ENCODE measurements around the gene PCDHGA9. TPM values are rescaled to one million over a fixed set of nuclear protein-coding genes. Genes with fewer than 3 reads are reported as not detected.
"Not testable (repeated sequence)": the region's sequence is repeated elsewhere in the genome, so short reads cannot be mapped to it uniquely, and the experiment has no call there.

PCDHGA9 gene
- total and polyA plus RNA-seq, 2 donors, result 0.66 to 0.75 TPM

DNA sequence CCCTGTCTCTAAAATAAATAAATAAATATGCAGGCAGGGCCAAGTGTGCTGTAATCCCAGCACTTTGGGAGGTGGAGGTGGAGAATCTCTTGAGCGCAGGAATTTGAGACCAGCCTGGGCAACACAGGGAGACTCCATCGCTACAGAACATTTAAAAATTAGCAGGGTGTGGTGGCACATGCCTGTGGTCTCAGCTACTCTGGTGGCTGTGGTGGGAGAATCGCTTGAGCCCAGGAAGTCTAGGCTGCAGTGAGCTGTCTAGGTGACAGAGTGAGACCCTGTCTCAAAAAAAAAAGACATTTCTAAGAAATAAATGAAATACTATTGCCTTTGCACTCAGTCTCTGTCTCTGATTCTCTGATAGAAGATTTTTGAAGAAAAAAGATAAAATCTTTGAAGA is 9.0 kb downstream of the PCDHGA9 start:
- WGBS, result 71% methylated on average over 3 of the region's 3 CpGs
- DNase-seq (ENCODE audit: low read depth in 6 of 9, low spot score in 9 of 9), result no peak
- H3K27ac ChIP-seq (ENCODE audit: low read depth in 1 of 2, low read length in 1 of 2), result no peak overlapping the region
- H3K36me3 ChIP-seq (ENCODE audit: control insufficient read depth in 2 of 2, insufficient read depth in 2 of 2, low read length in 1 of 2), result no peaks in the 10 kb centered on the region
- peaks cover 0 to 4% of the 10 kb centered on the region in 2 donors for H3K4me1 ChIP-seq (ENCODE audit: control insufficient read depth in 2 of 2, insufficient read depth in 2 of 2, low read length in 2 of 2)
- no peak overlapping the region for H3K4me3 ChIP-seq (ENCODE audit: low read length in 2 of 2)
- peaks cover 13 to 34% of the 10 kb centered on the region in 2 donors for H3K9me3 ChIP-seq (ENCODE audit: control insufficient read depth in 2 of 2, insufficient read depth in 1 of 2, low read length in 1 of 2)
- H3K27me3 ChIP-seq (ENCODE audit: control insufficient read depth in 2 of 2, insufficient read depth in 1 of 2, low read length in 1 of 2), result peaks cover 38 to 89% of the 10 kb centered on the region in 2 donors

DNA sequence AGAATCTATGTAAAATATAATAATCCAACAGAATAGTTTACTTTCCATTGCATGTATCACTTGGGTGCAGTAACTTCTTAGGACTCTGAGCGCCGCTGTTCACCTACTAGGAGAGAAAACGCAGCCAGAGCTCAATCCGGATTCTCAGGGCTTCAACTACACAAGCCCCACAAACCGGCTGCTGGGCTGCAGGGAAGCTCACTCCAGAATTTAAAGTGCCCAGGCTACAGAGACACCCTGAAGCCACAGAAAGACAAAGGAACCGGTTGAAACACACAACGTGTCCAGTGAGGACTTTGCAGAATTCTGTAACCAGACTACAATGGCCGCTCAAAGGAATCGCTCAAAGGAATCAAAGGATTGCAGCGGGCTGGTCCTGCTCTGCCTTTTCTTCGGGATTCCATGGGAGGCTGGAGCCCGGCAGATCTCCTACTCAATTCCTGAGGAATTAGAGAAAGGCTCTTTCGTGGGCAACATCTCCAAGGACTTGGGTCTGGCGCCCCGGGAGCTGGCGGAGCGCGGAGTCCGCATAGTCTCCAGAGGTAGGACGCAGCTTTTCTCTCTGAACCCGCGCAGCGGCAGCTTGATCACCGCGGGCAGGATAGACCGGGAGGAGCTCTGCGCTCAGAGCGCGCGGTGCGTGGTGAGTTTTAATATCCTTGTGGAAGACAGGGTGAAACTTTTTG is 10.4 kb downstream of the PCDHGA9 start, which contains the start of gene PCDHGA10:
Gene PCDHGA10, plus strand, starts transcription at position 134 of the 686 bp plus-strand sequence. Its CDS starts 189 bp downstream, at position 323.
- Histone ChIP-seq H3K4me1 (ENCODE audit: control insufficient read depth in 2 of 2, insufficient read depth in 2 of 2, low read length in 2 of 2) (peaks cover 0 to 4% of the 10 kb centered on the region in 2 donors), H3K9me3 (ENCODE audit: control insufficient read depth in 2 of 2, insufficient read depth in 1 of 2, low read length in 1 of 2) (peaks cover 13 to 30% of the 10 kb centered on the region in 2 donors), H3K4me3 (ENCODE audit: low read length in 2 of 2) (peak within 1 kb of the TSS; percentile 29 to 39), H3K27me3 (ENCODE audit: control insufficient read depth in 2 of 2, insufficient read depth in 1 of 2, low read length in 1 of 2) (peaks cover 44 to 94% of the 10 kb centered on the region in 2 donors), H3K36me3 (ENCODE audit: control insufficient read depth in 2 of 2, insufficient read depth in 2 of 2, low read length in 1 of 2) (no peaks in the 10 kb centered on the region), H3K27ac (ENCODE audit: low read depth in 1 of 2, low read length in 1 of 2) (no peak within 1 kb of the TSS)
- 12% methylated on average over 31 of the region's 31 CpGs for WGBS
- peak in 3 of 9 donors; percentile 32 to 67 (median 55) for DNase-seq (ENCODE audit: low read depth in 6 of 9, low spot score in 9 of 9)

GRCh38 chr5:141413540-141414069 is 11.0 kb downstream of the PCDHGA9 start:
- no peak for DNase-seq (ENCODE audit: low read depth in 6 of 9, low spot score in 9 of 9)
- peaks cover 14 to 29% of the 10 kb centered on the region in 2 donors for H3K9me3 ChIP-seq (ENCODE audit: control insufficient read depth in 2 of 2, insufficient read depth in 1 of 2, low read length in 1 of 2)
- H3K4me3 ChIP-seq (ENCODE audit: low read length in 2 of 2), result peak overlapping the region; percentile 29 to 32
- no peaks in the 10 kb centered on the region for H3K36me3 ChIP-seq (ENCODE audit: control insufficient read depth in 2 of 2, insufficient read depth in 2 of 2, low read length in 1 of 2)
- H3K27ac ChIP-seq (ENCODE audit: low read depth in 1 of 2, low read length in 1 of 2), result no peak overlapping the region
- 16% methylated on average over 25 of the region's 25 CpGs for WGBS
- peaks cover 0 to 4% of the 10 kb centered on the region in 2 donors for H3K4me1 ChIP-seq (ENCODE audit: control insufficient read depth in 2 of 2, insufficient read depth in 2 of 2, low read length in 2 of 2)
- peaks cover 50 to 94% of the 10 kb centered on the region in 2 donors for H3K27me3 ChIP-seq (ENCODE audit: control insufficient read depth in 2 of 2, insufficient read depth in 1 of 2, low read length in 1 of 2)

DNA sequence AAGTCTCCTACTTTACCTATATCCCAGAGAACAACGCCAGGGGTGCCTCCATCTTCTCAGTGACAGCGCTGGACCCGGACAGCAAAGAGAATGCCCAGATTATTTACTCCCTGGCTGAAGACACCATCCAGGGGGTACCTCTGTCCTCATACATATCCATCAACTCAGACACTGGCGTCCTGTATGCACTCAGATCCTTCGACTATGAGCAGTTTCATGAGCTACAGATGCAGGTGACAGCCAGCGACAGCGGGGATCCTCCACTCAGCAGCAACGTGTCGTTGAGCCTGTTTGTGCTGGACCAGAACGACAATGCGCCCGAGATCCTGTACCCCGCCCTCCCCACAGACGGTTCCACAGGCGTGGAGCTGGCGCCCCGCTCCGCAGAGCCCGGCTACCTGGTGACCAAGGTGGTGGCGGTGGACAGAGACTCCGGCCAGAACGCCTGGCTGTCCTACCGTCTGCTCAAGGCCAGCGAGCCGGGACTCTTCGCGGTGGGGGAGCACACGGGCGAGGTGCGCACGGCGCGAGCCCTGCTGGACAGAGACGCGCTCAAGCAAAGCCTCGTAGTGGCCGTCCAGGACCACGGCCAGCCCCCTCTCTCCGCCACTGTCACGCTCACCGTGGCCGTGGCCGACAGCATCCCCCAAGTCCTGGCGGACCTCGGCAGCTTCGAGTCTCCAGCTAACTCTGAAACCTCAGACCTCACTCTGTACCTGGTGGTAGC is 12.1 kb downstream of the PCDHGA9 start:
- WGBS, result 33% methylated on average over 46 of the region's 46 CpGs
- Histone ChIP-seq H3K9me3 (ENCODE audit: control insufficient read depth in 2 of 2, insufficient read depth in 1 of 2, low read length in 1 of 2) (peaks cover 14 to 31% of the 10 kb centered on the region in 2 donors), H3K27me3 (ENCODE audit: control insufficient read depth in 2 of 2, insufficient read depth in 1 of 2, low read length in 1 of 2) (peaks cover 52 to 94% of the 10 kb centered on the region in 2 donors)
- not testable (repeated sequence) for H3K4me3 ChIP-seq (ENCODE audit: low read length in 2 of 2); H3K4me1 ChIP-seq (ENCODE audit: control insufficient read depth in 2 of 2, insufficient read depth in 2 of 2, low read length in 2 of 2); H3K27ac ChIP-seq (ENCODE audit: low read depth in 1 of 2, low read length in 1 of 2); H3K36me3 ChIP-seq (ENCODE audit: control insufficient read depth in 2 of 2, insufficient read depth in 2 of 2, low read length in 1 of 2); DNase-seq (ENCODE audit: low read depth in 6 of 9, low spot score in 9 of 9)

DNA sequence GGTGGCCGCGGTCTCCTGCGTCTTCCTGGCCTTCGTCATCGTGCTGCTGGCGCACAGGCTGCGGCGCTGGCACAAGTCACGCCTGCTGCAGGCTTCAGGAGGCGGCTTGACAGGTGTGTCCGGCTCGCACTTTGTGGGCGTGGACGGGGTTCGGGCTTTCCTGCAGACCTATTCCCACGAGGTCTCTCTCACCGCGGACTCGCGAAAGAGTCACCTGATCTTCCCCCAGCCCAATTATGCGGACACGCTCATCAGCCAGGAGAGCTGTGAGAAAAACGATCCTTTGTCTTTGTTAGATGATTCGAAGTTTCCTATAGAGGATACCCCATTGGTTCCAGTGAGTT is 12.7 kb downstream of the PCDHGA9 start:
- H3K36me3 ChIP-seq (ENCODE audit: control insufficient read depth in 2 of 2, insufficient read depth in 2 of 2, low read length in 1 of 2); H3K4me1 ChIP-seq (ENCODE audit: control insufficient read depth in 2 of 2, insufficient read depth in 2 of 2, low read length in 2 of 2); DNase-seq (ENCODE audit: low read depth in 6 of 9, low spot score in 9 of 9); H3K27ac ChIP-seq (ENCODE audit: low read depth in 1 of 2, low read length in 1 of 2); H3K4me3 ChIP-seq (ENCODE audit: low read length in 2 of 2): not testable (repeated sequence)
- Histone ChIP-seq H3K27me3 (ENCODE audit: control insufficient read depth in 2 of 2, insufficient read depth in 1 of 2, low read length in 1 of 2) (peaks cover 48 to 94% of the 10 kb centered on the region in 2 donors), H3K9me3 (ENCODE audit: control insufficient read depth in 2 of 2, insufficient read depth in 1 of 2, low read length in 1 of 2) (peaks cover 12 to 27% of the 10 kb centered on the region in 2 donors)
- 28% methylated on average over 24 of the region's 24 CpGs for WGBS

DNA sequence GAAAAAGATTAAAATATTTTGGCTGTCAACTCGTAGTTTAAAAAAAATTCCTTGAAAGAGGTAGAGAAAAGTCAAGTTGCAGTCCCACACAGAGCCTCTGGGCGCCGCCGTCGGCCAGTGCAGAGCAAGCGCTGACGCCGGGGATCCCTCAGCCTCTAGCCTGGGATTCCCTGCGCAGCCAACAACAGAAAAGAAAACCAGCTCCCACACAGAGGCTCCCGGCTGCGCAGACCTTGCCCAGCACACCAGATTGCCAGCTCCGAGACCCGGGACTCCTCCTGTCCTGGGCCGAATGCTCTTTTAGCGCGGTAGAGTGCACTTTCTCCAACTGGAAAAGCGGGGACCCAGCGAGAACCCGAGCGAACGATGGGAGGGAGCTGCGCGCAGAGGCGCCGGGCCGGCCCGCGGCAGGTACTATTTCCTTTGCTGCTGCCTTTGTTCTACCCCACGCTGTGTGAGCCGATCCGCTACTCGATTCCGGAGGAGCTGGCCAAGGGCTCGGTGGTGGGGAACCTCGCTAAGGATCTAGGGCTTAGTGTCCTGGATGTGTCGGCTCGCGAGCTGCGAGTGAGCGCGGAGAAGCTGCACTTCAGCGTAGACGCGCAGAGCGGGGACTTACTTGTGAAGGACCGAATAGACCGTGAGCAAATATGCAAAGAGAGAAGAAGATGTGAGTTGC is 15.1 kb downstream of the PCDHGA9 start, which contains the start of gene PCDHGB7:
Gene PCDHGB7, plus strand, starts transcription at position 184 of the 679 bp plus-strand sequence. Its CDS starts 183 bp downstream, at position 367.
- Histone ChIP-seq H3K27me3 (ENCODE audit: control insufficient read depth in 2 of 2, insufficient read depth in 1 of 2, low read length in 1 of 2) (peaks cover 61 to 100% of the 10 kb centered on the region in 2 donors), H3K9me3 (ENCODE audit: control insufficient read depth in 2 of 2, insufficient read depth in 1 of 2, low read length in 1 of 2) (peaks cover 18 to 37% of the 10 kb centered on the region in 2 donors), H3K4me3 (ENCODE audit: low read length in 2 of 2) (peak within 1 kb of the TSS; percentile 20 to 29), H3K4me1 (ENCODE audit: control insufficient read depth in 2 of 2, insufficient read depth in 2 of 2, low read length in 2 of 2) (peaks cover 0 to 10% of the 10 kb centered on the region in 2 donors)
- not testable (repeated sequence) for H3K27ac ChIP-seq (ENCODE audit: low read depth in 1 of 2, low read length in 1 of 2); H3K36me3 ChIP-seq (ENCODE audit: control insufficient read depth in 2 of 2, insufficient read depth in 2 of 2, low read length in 1 of 2)
- WGBS, result 6% methylated on average over 47 of the region's 47 CpGs
- peak in 6 of 9 donors; percentile 19 to 69 (median 34) for DNase-seq (ENCODE audit: low read depth in 6 of 9, low spot score in 9 of 9)

DNA sequence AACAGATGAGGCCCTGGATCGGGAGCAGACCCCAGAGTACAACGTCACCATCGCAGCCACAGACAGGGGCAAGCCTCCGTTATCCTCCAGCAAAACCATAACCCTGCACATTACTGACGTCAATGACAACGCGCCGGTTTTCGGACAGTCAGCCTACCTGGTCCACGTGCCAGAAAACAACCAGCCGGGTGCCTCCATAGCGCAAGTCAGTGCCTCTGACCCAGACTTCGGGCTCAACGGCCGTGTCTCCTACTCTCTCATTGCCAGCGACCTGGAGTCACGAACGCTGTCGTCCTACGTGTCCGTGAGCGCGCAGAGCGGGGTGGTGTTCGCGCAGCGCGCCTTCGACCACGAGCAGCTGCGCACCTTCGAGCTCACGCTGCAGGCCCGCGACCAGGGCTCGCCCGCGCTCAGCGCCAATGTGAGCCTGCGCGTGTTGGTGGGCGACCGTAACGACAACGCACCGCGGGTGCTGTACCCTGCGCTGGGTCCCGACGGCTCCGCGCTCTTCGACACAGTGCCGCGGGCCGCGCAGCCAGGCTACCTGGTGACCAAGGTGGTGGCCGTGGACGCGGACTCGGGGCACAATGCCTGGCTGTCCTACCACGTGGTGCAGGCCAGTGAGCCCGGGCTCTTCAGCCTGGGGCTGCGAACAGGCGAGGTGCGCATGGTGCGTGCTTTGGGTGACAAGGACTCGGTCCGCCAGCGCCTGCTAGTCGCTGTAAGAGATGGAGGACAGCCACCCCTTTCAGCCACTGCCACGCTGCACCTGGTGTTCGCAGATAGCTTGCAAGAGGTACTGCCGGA is 16.7 kb downstream of the PCDHGA9 start:
- H3K9me3 ChIP-seq (ENCODE audit: control insufficient read depth in 2 of 2, insufficient read depth in 1 of 2, low read length in 1 of 2), result peaks cover 19 to 36% of the 10 kb centered on the region in 2 donors
- peaks cover 0 to 6% of the 10 kb centered on the region in 2 donors for H3K4me1 ChIP-seq (ENCODE audit: control insufficient read depth in 2 of 2, insufficient read depth in 2 of 2, low read length in 2 of 2)
- no peak overlapping the region for H3K4me3 ChIP-seq (ENCODE audit: low read length in 2 of 2)
- peaks cover 56 to 96% of the 10 kb centered on the region in 2 donors for H3K27me3 ChIP-seq (ENCODE audit: control insufficient read depth in 2 of 2, insufficient read depth in 1 of 2, low read length in 1 of 2)
- no peaks in the 10 kb centered on the region for H3K36me3 ChIP-seq (ENCODE audit: control insufficient read depth in 2 of 2, insufficient read depth in 2 of 2, low read length in 1 of 2)
- H3K27ac ChIP-seq (ENCODE audit: low read depth in 1 of 2, low read length in 1 of 2), result no peak overlapping the region
- WGBS, result 44% methylated on average over 74 of the region's 74 CpGs
- no peak for DNase-seq (ENCODE audit: low read depth in 6 of 9, low spot score in 9 of 9)

- Histone ChIP-seq H3K27ac (ENCODE audit: low read depth in 1 of 2, low read length in 1 of 2) (no peak within 1 kb of the TSS), H3K9me3 (ENCODE audit: control insufficient read depth in 2 of 2, insufficient read depth in 1 of 2, low read length in 1 of 2) (peaks cover 19 to 36% of the 10 kb centered on the region in 2 donors), H3K4me1 (ENCODE audit: control insufficient read depth in 2 of 2, insufficient read depth in 2 of 2, low read length in 2 of 2) (peaks cover 0 to 6% of the 10 kb centered on the region in 2 donors), H3K36me3 (ENCODE audit: control insufficient read depth in 2 of 2, insufficient read depth in 2 of 2, low read length in 1 of 2) (no peaks in the 10 kb centered on the region), H3K4me3 (ENCODE audit: low read length in 2 of 2) (peak within 1 kb of the TSS; percentile 43), H3K27me3 (ENCODE audit: control insufficient read depth in 2 of 2, insufficient read depth in 1 of 2, low read length in 1 of 2) (peaks cover 48 to 88% of the 10 kb centered on the region in 2 donors)
- WGBS, result 8% methylated on average over 42 of the region's 42 CpGs
- DNase-seq (ENCODE audit: low read depth in 6 of 9, low spot score in 9 of 9), result peak in 5 of 9 donors; percentile 24 to 76 (median 48)
Measured at GRCh38 chr5:141420855-141421488, 18.4 kb downstream of the PCDHGA9 start, which contains the start of gene PCDHGA11. Gene PCDHGA11 (plus strand): TSS chr5:141421051. CDS start chr5:141421228, 177 bp downstream.

All from thymus (tissue), 11 donors.